GM12878 (cell line): ENCODE results near the gene TRIM13. TPM values are rescaled to one million over a fixed set of nuclear protein-coding genes. Genes with fewer than 3 reads are reported as not detected.

Experiments
- CBX5 ChIP-seq: sonication (generic); IDR thresholded peaks from 2 replicates; pipeline ENCODE4 v1.6.1; 2016; ENCODE audit warnings: low read depth, moderate library complexity, mild to moderate bottlenecking, inconsistent platforms
- CTCF ChIP-seq, 3 experiments: IDR thresholded peaks in 2 of 3; conservative IDR thresholded peaks in 1 of 3; 2 replicates each; pipeline ENCODE4 v1.5.1; 2011; ENCODE audit warnings: low read depth in 3 of 3, low read length in 3 of 3, mild to moderate bottlenecking in 3 of 3, control low read depth in 2 of 3, moderate library complexity in 2 of 3, inconsistent platforms in 1 of 3, mixed read lengths in 1 of 3; ENCODE audit not compliant: control insufficient read depth in 2 of 3, insufficient read depth in 1 of 3; ENCODE audit errors: extremely low read depth in 1 of 3
- EGR1 ChIP-seq, 2 experiments: IDR thresholded peaks; 1 replicate in 1 of 2; 2 replicates in 1 of 2; pipeline ENCODE4 v1.6.1; 2011 to 2012; ENCODE audit warnings: low read depth in 2 of 2, low read length in 2 of 2, borderline replicate concordance in 1 of 2, mild to moderate bottlenecking in 1 of 2, moderate library complexity in 1 of 2
- FOXK2 ChIP-seq: fragments of 450-650 bp; IDR thresholded peaks from 2 replicates; pipeline ENCODE4 v1.6.1; 2017; ENCODE audit warnings: mild to moderate bottlenecking, moderate library complexity
- HCFC1 ChIP-seq: fragments of 150-350 bp; IDR thresholded peaks from 2 replicates; pipeline ENCODE4 v1.6.1; 2014; ENCODE audit warnings: low read length
- MXI1 ChIP-seq: fragments of 150-350 bp; IDR thresholded peaks from 2 replicates; pipeline ENCODE4 v1.6.1; 2011; ENCODE audit warnings: low read depth, mild to moderate bottlenecking, inconsistent platforms, low read length, improper control_type of control experiment
- TARDBP ChIP-seq: IDR thresholded peaks from 2 replicates; pipeline ENCODE4 v1.6.1; 2016; ENCODE audit warnings: borderline replicate concordance
- TCF7 ChIP-seq: IDR thresholded peaks from 2 replicates; pipeline ENCODE4 v1.6.1; 2014; ENCODE audit warnings: antibody characterized with exemption, borderline replicate concordance
- ZNF207 ChIP-seq: fragments of 450-650 bp; IDR thresholded peaks from 2 replicates; pipeline ENCODE4 v1.6.1; 2014; ENCODE audit warnings: antibody characterized with exemption, mild to moderate bottlenecking, borderline replicate concordance
- ZNF274 ChIP-seq: IDR thresholded peaks from one replicate; pipeline ENCODE4 v1.8.0; 2011; ENCODE audit not compliant: insufficient read length, insufficient read depth
- ZNF592 ChIP-seq: fragments of 450-650 bp; IDR thresholded peaks from 2 replicates; pipeline ENCODE4 v1.6.1; 2017; ENCODE audit warnings: mild to moderate bottlenecking, moderate library complexity
- ZZZ3 ChIP-seq: IDR thresholded peaks from 2 replicates; pipeline ENCODE4 v1.6.1; 2011; ENCODE audit warnings: low read depth; ENCODE audit not compliant: control insufficient read depth, insufficient read length
- polyA plus RNA-seq, 11 experiments: library from polyadenylated mRNA; depleted of rRNA in 4 of 11; unstranded in 6 of 11; stranded (reverse) in 5 of 11; fragments of >200 nt; fragmentation: Nextera tagmentation in 4 of 11; fragmentation: Illumina TruSeq in 1 of 11; extraction: Ambion mirVana in 4 of 11; extraction: Trizol in 1 of 11; gene quantifications; 1 replicate in 1 of 11; 2 replicates in 10 of 11; pipeline versions ENCODE4 v1.2.1 to v1.2.3, GENCODE V29; 2011 to 2016; ENCODE audit warnings: inconsistent platforms in 2 of 11, missing spikeins in 2 of 11, low read depth in 1 of 11
- total RNA-seq, 4 experiments: library from RNA; depleted of rRNA in 3 of 4; stranded (reverse); fragments of >200 nt in 3 of 4; fragmentation: Illumina TruSeq in 1 of 4; extraction: Trizol in 1 of 4; gene quantifications; 2 replicates each; pipeline versions ENCODE4 v1.2.1 to v1.2.3, GENCODE V29; 2013 to 2021
- TF ChIP-seq, protein P1 (sequence below): IDR thresholded peaks from 2 replicates; pipeline ENCODE4 v1.6.1; 2011; ENCODE audit warnings: low read depth, low read length, improper control_type of control experiment, borderline replicate concordance
- TF ChIP-seq, protein P2 (sequence below): fragments of 450-650 bp; IDR thresholded peaks from 2 replicates; pipeline ENCODE4 v1.6.1; 2017; ENCODE audit warnings: mild to moderate bottlenecking, low read depth, inconsistent platforms; ENCODE audit not compliant: poor library complexity, severe bottlenecking
- TF ChIP-seq, protein P3 (sequence below): fragments of 450-650 bp; IDR thresholded peaks from 2 replicates; pipeline ENCODE4 v1.6.1; 2017; ENCODE audit warnings: antibody characterized with exemption, mild to moderate bottlenecking, moderate library complexity

Gene TRIM13
- total and polyA plus RNA-seq, 10 of the 15 experiments (the other 5 are each of a cell fraction or from before 2014, with no cell fraction given) = 15.4 to 33.8 (median 21.0) TPM

- TF ChIP-seq TARDBP (no peak), CTCF (IDR thresholded peaks at IDR 0.05 in 2 of 3, conservative IDR thresholded peaks at IDR 0.05 in 1 of 3; ENCODE audit: control insufficient read depth in 2 of 3, extremely low read depth in 1 of 3, insufficient read depth in 1 of 3, low read depth in 3 of 3, low read length in 3 of 3) (peak; percentile 80 to 87 (median 81)), CBX5 (peak; percentile 65; the same call in 1 of the 2 replicates), EGR1 (IDR thresholded peaks at IDR 0.05; ENCODE audit: borderline replicate concordance in 1 of 2, low read depth in 2 of 2, low read length in 2 of 2) (0 out of 3 replicates have a peak, but pooled peaks of 1 of the 2 experiments have one; percentile 48), TCF7 (no peak), HCFC1 (no peak), ZNF592 (no peak), ZNF274 (no peak), FOXK2 (no peak), ZZZ3 (no peak), ZNF207 (peak; percentile 75; the same call in 1 of the 2 replicates), MXI1 (peak; percentile 13; the same call in 1 of the 2 replicates)
- TF ChIP-seq, protein P1, sequence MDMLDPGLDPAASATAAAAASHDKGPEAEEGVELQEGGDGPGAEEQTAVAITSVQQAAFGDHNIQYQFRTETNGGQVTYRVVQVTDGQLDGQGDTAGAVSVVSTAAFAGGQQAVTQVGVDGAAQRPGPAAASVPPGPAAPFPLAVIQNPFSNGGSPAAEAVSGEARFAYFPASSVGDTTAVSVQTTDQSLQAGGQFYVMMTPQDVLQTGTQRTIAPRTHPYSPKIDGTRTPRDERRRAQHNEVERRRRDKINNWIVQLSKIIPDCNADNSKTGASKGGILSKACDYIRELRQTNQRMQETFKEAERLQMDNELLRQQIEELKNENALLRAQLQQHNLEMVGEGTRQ = no peak
- TF ChIP-seq, protein P2, sequence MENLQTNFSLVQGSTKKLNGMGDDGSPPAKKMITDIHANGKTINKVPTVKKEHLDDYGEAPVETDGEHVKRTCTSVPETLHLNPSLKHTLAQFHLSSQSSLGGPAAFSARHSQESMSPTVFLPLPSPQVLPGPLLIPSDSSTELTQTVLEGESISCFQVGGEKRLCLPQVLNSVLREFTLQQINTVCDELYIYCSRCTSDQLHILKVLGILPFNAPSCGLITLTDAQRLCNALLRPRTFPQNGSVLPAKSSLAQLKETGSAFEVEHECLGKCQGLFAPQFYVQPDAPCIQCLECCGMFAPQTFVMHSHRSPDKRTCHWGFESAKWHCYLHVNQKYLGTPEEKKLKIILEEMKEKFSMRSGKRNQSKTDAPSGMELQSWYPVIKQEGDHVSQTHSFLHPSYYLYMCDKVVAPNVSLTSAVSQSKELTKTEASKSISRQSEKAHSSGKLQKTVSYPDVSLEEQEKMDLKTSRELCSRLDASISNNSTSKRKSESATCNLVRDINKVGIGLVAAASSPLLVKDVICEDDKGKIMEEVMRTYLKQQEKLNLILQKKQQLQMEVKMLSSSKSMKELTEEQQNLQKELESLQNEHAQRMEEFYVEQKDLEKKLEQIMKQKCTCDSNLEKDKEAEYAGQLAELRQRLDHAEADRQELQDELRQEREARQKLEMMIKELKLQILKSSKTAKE = no peak
- TF ChIP-seq, protein P3, sequence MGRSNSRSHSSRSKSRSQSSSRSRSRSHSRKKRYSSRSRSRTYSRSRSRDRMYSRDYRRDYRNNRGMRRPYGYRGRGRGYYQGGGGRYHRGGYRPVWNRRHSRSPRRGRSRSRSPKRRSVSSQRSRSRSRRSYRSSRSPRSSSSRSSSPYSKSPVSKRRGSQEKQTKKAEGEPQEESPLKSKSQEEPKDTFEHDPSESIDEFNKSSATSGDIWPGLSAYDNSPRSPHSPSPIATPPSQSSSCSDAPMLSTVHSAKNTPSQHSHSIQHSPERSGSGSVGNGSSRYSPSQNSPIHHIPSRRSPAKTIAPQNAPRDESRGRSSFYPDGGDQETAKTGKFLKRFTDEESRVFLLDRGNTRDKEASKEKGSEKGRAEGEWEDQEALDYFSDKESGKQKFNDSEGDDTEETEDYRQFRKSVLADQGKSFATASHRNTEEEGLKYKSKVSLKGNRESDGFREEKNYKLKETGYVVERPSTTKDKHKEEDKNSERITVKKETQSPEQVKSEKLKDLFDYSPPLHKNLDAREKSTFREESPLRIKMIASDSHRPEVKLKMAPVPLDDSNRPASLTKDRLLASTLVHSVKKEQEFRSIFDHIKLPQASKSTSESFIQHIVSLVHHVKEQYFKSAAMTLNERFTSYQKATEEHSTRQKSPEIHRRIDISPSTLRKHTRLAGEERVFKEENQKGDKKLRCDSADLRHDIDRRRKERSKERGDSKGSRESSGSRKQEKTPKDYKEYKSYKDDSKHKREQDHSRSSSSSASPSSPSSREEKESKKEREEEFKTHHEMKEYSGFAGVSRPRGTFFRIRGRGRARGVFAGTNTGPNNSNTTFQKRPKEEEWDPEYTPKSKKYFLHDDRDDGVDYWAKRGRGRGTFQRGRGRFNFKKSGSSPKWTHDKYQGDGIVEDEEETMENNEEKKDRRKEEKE = no peak
Observed at GRCh38 chr13:49996951-49997895, at the start of gene TRIM13 (continued).
